WTC11 (cell line): Measurements from ENCODE around the gene TDP2. TPM values are rescaled to one million over a fixed set of nuclear protein-coding genes. Genes with fewer than 3 reads are reported as not detected.
A peak's percentile ranks its signal among the peaks of the same experiment; 100 is the strongest.

Experiments
- ATAC-seq: fragments of 200-7000 bp; cut with Tn5 transposase; 2 replicates; pipeline ENCODE4 v1.10.0; 2021; ENCODE audit warnings: mild to moderate bottlenecking, moderate library complexity
- CTCF ChIA-PET: fragments of 300-600 bp; sonication (Branson Sonifier 250); formaldehyde crosslinking; loops from one replicate; lab custom pipeline; 2021; ENCODE audit warnings: antibody characterized with exemption; lab: Charles Lee
- POLR2A ChIA-PET: fragments of 350-600 bp; sonication (Branson Sonifier 250); formaldehyde crosslinking; loops from one replicate; lab custom pipeline; 2021; ENCODE audit warnings: antibody characterized with exemption; lab: Charles Lee
- DNase-seq: peaks from one replicate; pipeline ENCODE4 v3.0.0; 2021; ENCODE audit warnings: low spot score
- H3K27ac Mint-ChIP-seq: 2 replicates; pipeline ENCODE4 v1.8.0; 2021; ENCODE audit warnings: mixed read lengths
- H3K27me3 Mint-ChIP-seq: 2 replicates; pipeline ENCODE4 v1.8.0; 2021; ENCODE audit warnings: low read depth, mild to moderate bottlenecking, moderate library complexity, mixed read lengths
- H3K36me3 Mint-ChIP-seq: 2 replicates; pipeline ENCODE4 v1.8.0; 2021; ENCODE audit warnings: mixed read lengths
- H3K4me1 Mint-ChIP-seq: 2 replicates; pipeline ENCODE4 v1.8.0; 2022; ENCODE audit warnings: mixed read lengths
- H3K4me3 Mint-ChIP-seq: 2 replicates; pipeline ENCODE4 v1.8.0; 2021; ENCODE audit warnings: mild to moderate bottlenecking, moderate library complexity, mixed read lengths
- H3K9me3 Mint-ChIP-seq: 2 replicates; pipeline ENCODE4 v1.8.0; 2021; ENCODE audit warnings: mixed read lengths
- ARID4B ChIP-seq: sonication (generic); formaldehyde crosslinking; IDR thresholded peaks from 2 replicates; pipeline ENCODE4 v1.8.0; 2023; ENCODE audit warnings: missing genetic modification reagents, mild to moderate bottlenecking, borderline replicate concordance
- ATF6 ChIP-seq: sonication (generic); formaldehyde crosslinking; IDR thresholded peaks from 2 replicates; pipeline ENCODE4 v1.8.1; 2023; ENCODE audit warnings: mild to moderate bottlenecking, missing genetic modification reagents
- CTCF ChIP-seq: fragments of 200-600 bp; IDR thresholded peaks from 2 replicates; pipeline ENCODE4 v1.8.0; 2022; ENCODE audit warnings: antibody characterized with exemption
- ELF4 ChIP-seq: sonication (generic); formaldehyde crosslinking; IDR thresholded peaks from 2 replicates; pipeline ENCODE4 v1.8.1; 2022; ENCODE audit warnings: low read depth, mild to moderate bottlenecking, moderate library complexity, missing genetic modification reagents
- FOXP1 ChIP-seq: sonication (generic); formaldehyde crosslinking; IDR thresholded peaks from 2 replicates; pipeline ENCODE4 v1.8.0; 2022; ENCODE audit warnings: missing genetic modification reagents, mild to moderate bottlenecking, moderate library complexity, borderline replicate concordance
- GABPB1 ChIP-seq: sonication (generic); formaldehyde crosslinking; IDR thresholded peaks from 2 replicates; pipeline ENCODE4 v1.8.1; 2023; ENCODE audit warnings: mild to moderate bottlenecking, missing genetic modification reagents
- GRHL2 ChIP-seq: fragments of 250-450 bp; sonication (Bioruptor Pico); IDR thresholded peaks from 2 replicates; pipeline ENCODE4 v1.8.0; 2022; ENCODE audit warnings: mild to moderate bottlenecking, moderate library complexity; ENCODE audit not compliant: insufficient replicate concordance, severe bottlenecking
- MXD4 ChIP-seq: fragments of 250-450 bp; sonication (Bioruptor Pico); IDR thresholded peaks from 2 replicates; pipeline ENCODE4 v1.8.0; 2021; ENCODE audit warnings: mild to moderate bottlenecking, moderate library complexity, borderline replicate concordance
- MYBL2 ChIP-seq: sonication (generic); formaldehyde crosslinking; IDR thresholded peaks from 2 replicates; pipeline ENCODE4 v1.8.1; 2023; ENCODE audit warnings: mild to moderate bottlenecking, moderate library complexity, missing genetic modification reagents
- NFATC4 ChIP-seq: fragments of 250-450 bp; sonication (Bioruptor Pico); IDR thresholded peaks from 2 replicates; pipeline ENCODE4 v1.9.0; 2021; ENCODE audit warnings: mild to moderate bottlenecking
- NFE2L1 ChIP-seq: sonication (generic); formaldehyde crosslinking; IDR thresholded peaks from 2 replicates; pipeline ENCODE4 v1.8.1; 2023; ENCODE audit warnings: missing genetic modification reagents
- STAT6 ChIP-seq: sonication (generic); formaldehyde crosslinking; conservative IDR thresholded peaks from 2 replicates; pipeline ENCODE4 v1.8.1; 2023; ENCODE audit warnings: mild to moderate bottlenecking, low read depth, missing genetic modification reagents, moderate library complexity
- TEAD1 ChIP-seq: sonication (generic); formaldehyde crosslinking; IDR thresholded peaks from 2 replicates; pipeline ENCODE4 v1.8.0; 2022; ENCODE audit warnings: mild to moderate bottlenecking, missing genetic modification reagents
- ZNF423 ChIP-seq: fragments of 250-450 bp; sonication (Bioruptor Pico); IDR thresholded peaks from 2 replicates; pipeline ENCODE4 v2.1.2; 2022; ENCODE audit warnings: mild to moderate bottlenecking, moderate library complexity
- ZNF671 ChIP-seq: fragments of 250-450 bp; sonication (Bioruptor Pico); IDR thresholded peaks from 2 replicates; pipeline ENCODE4 v1.8.0; 2021; ENCODE audit warnings: mild to moderate bottlenecking
- total RNA-seq: library from RNA; stranded (reverse); gene quantifications from 3 replicates; pipeline ENCODE4 v1.2.3, GENCODE V29; 2021

The TDP2 gene
- total RNA-seq, 1 experiment from 2014 or later, result 49.1 TPM

- TF ChIP-seq ARID4B, result no peak
- TF ChIP-seq MYBL2 (CRISPR knock-in tag), result no peak
- no peak for TF ChIP-seq CTCF
- TF ChIP-seq STAT6 (CRISPR knock-in tag), result no peak
Observed at GRCh38 chr6:24660105-24660504, 6.6 kb downstream of the TDP2 start (continued).

- ChIA-PET CTCF (interaction anchor here (0.8 to 1.4 kb wide), 4 partner anchors 24 to 78 kb away, joined by 4 to 5 read pairs (median 4); no protein-coding TSS in a partner anchor), POLR2A (interaction anchor here (0.8 to 1.4 kb wide), 3 partner anchors 7 to 24 kb away, joined by 3 to 5 read pairs (median 4); partner anchors contain the start of genes ACOT13, KIAA0319 and TDP2)
- peaks cover 42% of the 10 kb centered on the region for H3K36me3 Mint-ChIP-seq
- DNase-seq (no peak), ATAC-seq (no peak)
- no peaks in the 10 kb centered on the region for H3K27me3 Mint-ChIP-seq
- peak overlapping the region; percentile 94 for H3K27ac Mint-ChIP-seq
- peaks cover 31% of the 10 kb centered on the region for H3K4me1 Mint-ChIP-seq
- H3K9me3 Mint-ChIP-seq, result no peaks in the 10 kb centered on the region
- no peak overlapping the region for H3K4me3 Mint-ChIP-seq
- TF ChIP-seq FOXP1 (CRISPR knock-in tag) (no peak), TEAD1 (no peak), NFE2L1 (CRISPR knock-in tag) (no peak), ZNF671 (no peak), GABPB1 (CRISPR knock-in tag) (no peak), NFATC4 (no peak), GRHL2 (CRISPR knock-in tag) (no peak), ATF6 (CRISPR knock-in tag) (no peak), ZNF423 (CRISPR knock-in tag) (no peak), ELF4 (CRISPR knock-in tag) (no peak), MXD4 (CRISPR knock-in tag) (no peak), STAT6 (CRISPR knock-in tag) (no peak)
Observed at GRCh38 chr6:24659561-24659960, 7.1 kb downstream of the TDP2 start.
